K562 (cell line): Measurements from ENCODE around the gene VARS1. TPM values are rescaled to one million over a fixed set of nuclear protein-coding genes. Genes with fewer than 3 reads are reported as not detected.
A peak's percentile ranks its signal among the peaks of the same experiment; 100 is the strongest.

ENCODE experiments used
- BHLHE40 ChIP-seq: IDR thresholded peaks from 2 replicates; pipeline ENCODE4 v1.6.1; 2011; ENCODE audit warnings: low read length, improper control_type of control experiment
- ELF4 ChIP-seq: fragments of 450-650 bp; formaldehyde crosslinking; IDR thresholded peaks from 2 replicates; pipeline ENCODE4 v1.4.0; 2022; ENCODE audit warnings: missing genetic modification characterization
- FOXA1 ChIP-seq: fragments of 450-650 bp; IDR thresholded peaks from 2 replicates; pipeline ENCODE4 v1.6.1; 2016; ENCODE audit warnings: mild to moderate bottlenecking, borderline replicate concordance
- PHF21A ChIP-seq: fragments of 450-650 bp; IDR thresholded peaks from 2 replicates; pipeline ENCODE4 v1.6.1; 2017; ENCODE audit warnings: low read depth, borderline replicate concordance
- POLR2A ChIP-seq: fragments of 450-650 bp; conservative IDR thresholded peaks from 2 replicates; pipeline ENCODE4 v1.6.1; 2016
- RB1 ChIP-seq: fragments of 450-650 bp; IDR thresholded peaks from 2 replicates; pipeline ENCODE4 v1.6.1; 2017; ENCODE audit warnings: low read depth, mild to moderate bottlenecking
- RFX1 ChIP-seq: fragments of 450-650 bp; IDR thresholded peaks from 2 replicates; pipeline ENCODE4 v1.6.1; 2016; ENCODE audit warnings: mild to moderate bottlenecking, moderate library complexity
- ZNF224 ChIP-seq: sonication (generic); formaldehyde crosslinking; IDR thresholded peaks from 2 replicates; pipeline ENCODE4 v1.8.0; 2022; ENCODE audit warnings: mild to moderate bottlenecking, missing genetic modification reagents
- ZNF830 ChIP-seq: fragments of 250-450 bp; sonication (Bioruptor Pico); IDR thresholded peaks from 2 replicates; pipeline ENCODE4 v1.5.0; 2021; ENCODE audit warnings: mild to moderate bottlenecking
- ZSCAN32 ChIP-seq: fragments of 450-650 bp; formaldehyde crosslinking; IDR thresholded peaks from 2 replicates; pipeline ENCODE4 v1.4.0; 2020; ENCODE audit warnings: mild to moderate bottlenecking, moderate library complexity
- polyA plus RNA-seq, 8 experiments: library from polyadenylated mRNA; depleted of rRNA in 4 of 8; stranded (reverse) in 5 of 8; unstranded in 3 of 8; fragments of >200 nt; fragmentation: Nextera tagmentation in 2 of 8; fragmentation: Illumina TruSeq in 1 of 8; extraction: Ambion mirVana in 2 of 8; extraction: Trizol in 1 of 8; gene quantifications; 2 replicates each; pipeline versions ENCODE4 v1.2.1 to v1.2.3, GENCODE V29; 2011 to 2014; ENCODE audit warnings: inconsistent platforms in 1 of 8, missing spikeins in 1 of 8
- total RNA-seq, 7 experiments: library from RNA; depleted of rRNA in 6 of 7; stranded (reverse); fragments of >200 nt in 6 of 7; fragmentation: Illumina TruSeq in 2 of 7; extraction: Trizol in 2 of 7; gene quantifications; 2 replicates each; pipeline versions ENCODE4 v1.2.1 to v1.2.3, GENCODE V29; 2011 to 2021; ENCODE audit warnings: low replicate concordance in 1 of 7
- TF ChIP-seq, protein P1 (sequence below): fragments of 250-450 bp; sonication (Bioruptor Pico); IDR thresholded peaks from 2 replicates; pipeline ENCODE4 v1.8.0; 2021; ENCODE audit warnings: moderate library complexity, mild to moderate bottlenecking, inconsistent platforms
- TF ChIP-seq, protein P2 (sequence below): fragments of 250-450 bp; sonication (Bioruptor Pico); IDR thresholded peaks from 2 replicates; pipeline ENCODE4 v1.4.0; 2020
- TF ChIP-seq, protein P3 (sequence below): fragments of 450-650 bp; formaldehyde crosslinking; IDR thresholded peaks from 2 replicates; pipeline ENCODE4 v1.4.0; 2020; ENCODE audit warnings: mild to moderate bottlenecking, moderate library complexity
- TF ChIP-seq, protein P4 (sequence below): fragments of 250-450 bp; sonication (Bioruptor Pico); IDR thresholded peaks from 2 replicates; pipeline ENCODE4 v1.8.0; 2021; ENCODE audit warnings: borderline replicate concordance, mild to moderate bottlenecking, moderate library complexity; ENCODE audit not compliant: poor library complexity, severe bottlenecking
- TF ChIP-seq, protein P5 (sequence below), 2 experiments: fragments of 450-650 bp in 1 of 2; sonication (generic) in 1 of 2; formaldehyde crosslinking in 1 of 2; IDR thresholded peaks in 1 of 2; conservative IDR thresholded peaks in 1 of 2; 2 replicates each; pipeline versions ENCODE4 v1.6.1 to v1.8.1; 2016 to 2023; ENCODE audit warnings: mild to moderate bottlenecking in 2 of 2, moderate library complexity in 2 of 2, inconsistent platforms in 1 of 2, missing genetic modification reagents in 1 of 2
- TF ChIP-seq, protein P6 (sequence below): sonication (generic); formaldehyde crosslinking; IDR thresholded peaks from 2 replicates; pipeline ENCODE4 v1.8.1; 2022; ENCODE audit warnings: missing genetic modification reagents

The VARS1 gene
- total and polyA plus RNA-seq, 9 of the 15 experiments (the other 6 are each of a cell fraction or from before 2014, with no cell fraction given), result 2.9 to 488 (median 130) TPM

DNA sequence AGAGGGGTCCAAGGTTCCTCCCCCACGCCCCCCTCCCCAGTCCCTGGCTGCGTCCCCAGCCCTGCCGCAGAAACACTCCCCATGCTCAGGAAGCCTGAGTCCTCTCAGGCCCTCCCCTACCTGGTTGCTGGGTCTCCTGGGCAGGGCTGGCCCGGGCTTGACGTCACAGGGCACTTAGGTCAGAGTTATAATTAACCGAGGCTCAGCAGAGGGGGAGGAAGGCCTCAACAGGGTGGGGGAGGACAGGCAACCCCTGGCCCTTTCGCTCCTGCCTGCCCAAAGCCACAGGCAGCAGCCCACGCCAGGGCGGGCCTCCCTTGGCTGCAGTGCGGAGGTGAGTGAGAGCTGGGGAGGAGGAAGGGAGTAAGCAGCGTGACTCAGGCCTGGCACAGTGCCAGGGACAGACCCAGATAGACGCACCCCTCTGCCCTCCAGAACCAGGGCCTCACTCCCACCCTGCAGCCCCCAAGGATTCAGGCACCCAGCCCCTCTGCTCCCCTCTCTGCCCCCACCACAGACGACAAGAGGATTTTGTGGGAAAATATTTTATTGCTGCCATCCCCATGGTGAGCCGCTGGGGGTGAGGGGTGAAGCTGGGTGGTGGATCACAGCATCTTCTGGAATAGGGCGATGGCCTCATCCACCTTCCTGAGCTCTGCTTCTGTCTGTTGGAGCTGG is 18.4 kb downstream of the VARS1 start, which contains the start of gene VWA7 (continued):
- TF ChIP-seq, protein P1, sequence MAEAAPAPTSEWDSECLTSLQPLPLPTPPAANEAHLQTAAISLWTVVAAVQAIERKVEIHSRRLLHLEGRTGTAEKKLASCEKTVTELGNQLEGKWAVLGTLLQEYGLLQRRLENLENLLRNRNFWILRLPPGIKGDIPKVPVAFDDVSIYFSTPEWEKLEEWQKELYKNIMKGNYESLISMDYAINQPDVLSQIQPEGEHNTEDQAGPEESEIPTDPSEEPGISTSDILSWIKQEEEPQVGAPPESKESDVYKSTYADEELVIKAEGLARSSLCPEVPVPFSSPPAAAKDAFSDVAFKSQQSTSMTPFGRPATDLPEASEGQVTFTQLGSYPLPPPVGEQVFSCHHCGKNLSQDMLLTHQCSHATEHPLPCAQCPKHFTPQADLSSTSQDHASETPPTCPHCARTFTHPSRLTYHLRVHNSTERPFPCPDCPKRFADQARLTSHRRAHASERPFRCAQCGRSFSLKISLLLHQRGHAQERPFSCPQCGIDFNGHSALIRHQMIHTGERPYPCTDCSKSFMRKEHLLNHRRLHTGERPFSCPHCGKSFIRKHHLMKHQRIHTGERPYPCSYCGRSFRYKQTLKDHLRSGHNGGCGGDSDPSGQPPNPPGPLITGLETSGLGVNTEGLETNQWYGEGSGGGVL, result no peak
- TF ChIP-seq, protein P2, sequence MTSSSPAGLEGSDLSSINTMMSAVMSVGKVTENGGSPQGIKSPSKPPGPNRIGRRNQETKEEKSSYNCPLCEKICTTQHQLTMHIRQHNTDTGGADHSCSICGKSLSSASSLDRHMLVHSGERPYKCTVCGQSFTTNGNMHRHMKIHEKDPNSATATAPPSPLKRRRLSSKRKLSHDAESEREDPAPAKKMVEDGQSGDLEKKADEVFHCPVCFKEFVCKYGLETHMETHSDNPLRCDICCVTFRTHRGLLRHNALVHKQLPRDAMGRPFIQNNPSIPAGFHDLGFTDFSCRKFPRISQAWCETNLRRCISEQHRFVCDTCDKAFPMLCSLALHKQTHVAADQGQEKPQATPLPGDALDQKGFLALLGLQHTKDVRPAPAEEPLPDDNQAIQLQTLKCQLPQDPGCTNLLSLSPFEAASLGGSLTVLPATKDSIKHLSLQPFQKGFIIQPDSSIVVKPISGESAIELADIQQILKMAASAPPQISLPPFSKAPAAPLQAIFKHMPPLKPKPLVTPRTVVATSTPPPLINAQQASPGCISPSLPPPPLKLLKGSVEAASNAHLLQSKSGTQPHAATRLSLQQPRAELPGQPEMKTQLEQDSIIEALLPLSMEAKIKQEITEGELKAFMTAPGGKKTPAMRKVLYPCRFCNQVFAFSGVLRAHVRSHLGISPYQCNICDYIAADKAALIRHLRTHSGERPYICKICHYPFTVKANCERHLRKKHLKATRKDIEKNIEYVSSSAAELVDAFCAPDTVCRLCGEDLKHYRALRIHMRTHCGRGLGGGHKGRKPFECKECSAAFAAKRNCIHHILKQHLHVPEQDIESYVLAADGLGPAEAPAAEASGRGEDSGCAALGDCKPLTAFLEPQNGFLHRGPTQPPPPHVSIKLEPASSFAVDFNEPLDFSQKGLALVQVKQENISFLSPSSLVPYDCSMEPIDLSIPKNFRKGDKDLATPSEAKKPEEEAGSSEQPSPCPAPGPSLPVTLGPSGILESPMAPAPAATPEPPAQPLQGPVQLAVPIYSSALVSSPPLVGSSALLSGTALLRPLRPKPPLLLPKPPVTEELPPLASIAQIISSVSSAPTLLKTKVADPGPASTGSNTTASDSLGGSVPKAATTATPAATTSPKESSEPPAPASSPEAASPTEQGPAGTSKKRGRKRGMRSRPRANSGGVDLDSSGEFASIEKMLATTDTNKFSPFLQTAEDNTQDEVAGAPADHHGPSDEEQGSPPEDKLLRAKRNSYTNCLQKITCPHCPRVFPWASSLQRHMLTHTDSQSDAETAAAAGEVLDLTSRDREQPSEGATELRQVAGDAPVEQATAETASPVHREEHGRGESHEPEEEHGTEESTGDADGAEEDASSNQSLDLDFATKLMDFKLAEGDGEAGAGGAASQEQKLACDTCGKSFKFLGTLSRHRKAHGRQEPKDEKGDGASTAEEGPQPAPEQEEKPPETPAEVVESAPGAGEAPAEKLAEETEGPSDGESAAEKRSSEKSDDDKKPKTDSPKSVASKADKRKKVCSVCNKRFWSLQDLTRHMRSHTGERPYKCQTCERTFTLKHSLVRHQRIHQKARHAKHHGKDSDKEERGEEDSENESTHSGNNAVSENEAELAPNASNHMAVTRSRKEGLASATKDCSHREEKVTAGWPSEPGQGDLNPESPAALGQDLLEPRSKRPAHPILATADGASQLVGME (CRISPR knock-in tag), result no peak
- TF ChIP-seq POLR2A, result peak; percentile 84; the same call in 1 of the 2 replicates
- no peak for TF ChIP-seq ZNF830 (CRISPR knock-in tag)
- no peak for TF ChIP-seq FOXA1
- TF ChIP-seq RB1, result peak; percentile 90
- TF ChIP-seq BHLHE40, result peak; percentile 93
- TF ChIP-seq, protein P3, sequence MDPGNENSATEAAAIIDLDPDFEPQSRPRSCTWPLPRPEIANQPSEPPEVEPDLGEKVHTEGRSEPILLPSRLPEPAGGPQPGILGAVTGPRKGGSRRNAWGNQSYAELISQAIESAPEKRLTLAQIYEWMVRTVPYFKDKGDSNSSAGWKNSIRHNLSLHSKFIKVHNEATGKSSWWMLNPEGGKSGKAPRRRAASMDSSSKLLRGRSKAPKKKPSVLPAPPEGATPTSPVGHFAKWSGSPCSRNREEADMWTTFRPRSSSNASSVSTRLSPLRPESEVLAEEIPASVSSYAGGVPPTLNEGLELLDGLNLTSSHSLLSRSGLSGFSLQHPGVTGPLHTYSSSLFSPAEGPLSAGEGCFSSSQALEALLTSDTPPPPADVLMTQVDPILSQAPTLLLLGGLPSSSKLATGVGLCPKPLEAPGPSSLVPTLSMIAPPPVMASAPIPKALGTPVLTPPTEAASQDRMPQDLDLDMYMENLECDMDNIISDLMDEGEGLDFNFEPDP (CRISPR knock-in tag), result peak; percentile 44; the same call in 1 of the 2 replicates
- TF ChIP-seq ZSCAN32 (CRISPR knock-in tag), result no peak
- no peak for TF ChIP-seq RFX1
- no peak for TF ChIP-seq ZNF224
- TF ChIP-seq ELF4 (CRISPR knock-in tag), result peak; percentile 73; the same call in 1 of the 2 replicates
- TF ChIP-seq, protein P4, sequence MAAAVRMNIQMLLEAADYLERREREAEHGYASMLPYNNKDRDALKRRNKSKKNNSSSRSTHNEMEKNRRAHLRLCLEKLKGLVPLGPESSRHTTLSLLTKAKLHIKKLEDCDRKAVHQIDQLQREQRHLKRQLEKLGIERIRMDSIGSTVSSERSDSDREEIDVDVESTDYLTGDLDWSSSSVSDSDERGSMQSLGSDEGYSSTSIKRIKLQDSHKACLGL (CRISPR knock-in tag), result no peak
- TF ChIP-seq, protein P5, sequence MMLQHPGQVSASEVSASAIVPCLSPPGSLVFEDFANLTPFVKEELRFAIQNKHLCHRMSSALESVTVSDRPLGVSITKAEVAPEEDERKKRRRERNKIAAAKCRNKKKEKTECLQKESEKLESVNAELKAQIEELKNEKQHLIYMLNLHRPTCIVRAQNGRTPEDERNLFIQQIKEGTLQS (IDR thresholded peaks at IDR 0.05), result peak; percentile 96
- TF ChIP-seq, protein P5 (CRISPR knock-in tag; conservative IDR thresholded peaks at IDR 0.05), result peak; percentile 95
- TF ChIP-seq, protein P6, sequence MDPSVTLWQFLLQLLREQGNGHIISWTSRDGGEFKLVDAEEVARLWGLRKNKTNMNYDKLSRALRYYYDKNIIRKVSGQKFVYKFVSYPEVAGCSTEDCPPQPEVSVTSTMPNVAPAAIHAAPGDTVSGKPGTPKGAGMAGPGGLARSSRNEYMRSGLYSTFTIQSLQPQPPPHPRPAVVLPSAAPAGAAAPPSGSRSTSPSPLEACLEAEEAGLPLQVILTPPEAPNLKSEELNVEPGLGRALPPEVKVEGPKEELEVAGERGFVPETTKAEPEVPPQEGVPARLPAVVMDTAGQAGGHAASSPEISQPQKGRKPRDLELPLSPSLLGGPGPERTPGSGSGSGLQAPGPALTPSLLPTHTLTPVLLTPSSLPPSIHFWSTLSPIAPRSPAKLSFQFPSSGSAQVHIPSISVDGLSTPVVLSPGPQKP (CRISPR knock-in tag), result no peak
- peak; percentile 89 for TF ChIP-seq PHF21A
